NCI-H128 (cell line): ENCODE results near the gene BAD.
"Not testable (repeated sequence)": the region's sequence is repeated elsewhere in the genome, so short reads cannot be mapped to it uniquely, and the experiment has no call there.

Experiments
- DNase-seq: peaks from one replicate; lab custom pipeline; 2025; ENCODE audit not compliant: unreplicated experiment; lab: John Stamatoyannopoulos, UW

The BAD gene

DNA sequence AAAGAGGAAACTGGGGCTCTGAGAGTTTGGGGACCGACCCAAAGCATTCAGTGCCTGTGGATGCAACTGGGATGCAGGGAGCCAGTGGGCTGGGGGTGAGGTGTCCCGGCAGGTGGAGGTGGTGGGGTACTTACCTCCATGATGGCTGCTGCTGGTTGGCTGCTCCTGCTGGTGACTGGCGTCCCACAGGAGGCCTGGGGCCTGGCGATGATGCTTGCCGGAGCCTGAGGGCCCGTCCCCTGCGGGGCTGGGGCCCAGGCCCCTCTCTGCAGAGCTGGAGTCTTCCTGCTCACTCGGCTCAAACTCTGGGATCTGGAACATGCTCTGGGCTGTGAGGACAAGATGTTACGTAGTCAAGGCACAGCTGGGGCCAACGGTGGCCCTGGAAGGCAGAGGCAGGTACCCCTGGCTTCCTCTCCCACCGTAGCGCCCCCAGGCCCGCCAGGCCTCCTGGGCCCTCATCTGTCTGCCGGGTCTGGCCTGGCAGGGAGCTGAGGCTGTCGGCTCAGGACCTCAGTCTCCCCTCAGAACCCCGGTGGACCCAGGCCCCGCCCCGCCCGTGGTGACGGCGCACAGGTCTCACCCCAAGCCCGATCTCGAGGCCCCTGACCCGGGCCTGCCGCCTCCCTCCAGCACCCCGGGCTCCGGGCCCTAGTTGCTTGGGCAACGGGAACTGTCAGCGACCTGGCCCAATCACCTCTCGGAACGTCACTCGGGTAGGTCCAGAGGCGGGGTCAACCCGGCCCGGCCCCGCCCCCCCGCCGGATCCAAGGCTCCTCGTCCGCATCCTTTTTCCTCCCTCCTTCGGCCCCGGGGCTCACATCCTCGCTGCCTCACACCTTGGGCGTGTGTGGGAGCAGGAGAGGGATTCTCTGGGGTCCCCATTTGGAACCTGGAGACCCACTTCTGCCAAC is at the start of gene BAD:
TSS of gene BAD (minus strand) at position 618 of the 914 bp plus-strand sequence. CDS start at position 321, 297 bp downstream.
- peak; percentile 88 for DNase-seq

DNA sequence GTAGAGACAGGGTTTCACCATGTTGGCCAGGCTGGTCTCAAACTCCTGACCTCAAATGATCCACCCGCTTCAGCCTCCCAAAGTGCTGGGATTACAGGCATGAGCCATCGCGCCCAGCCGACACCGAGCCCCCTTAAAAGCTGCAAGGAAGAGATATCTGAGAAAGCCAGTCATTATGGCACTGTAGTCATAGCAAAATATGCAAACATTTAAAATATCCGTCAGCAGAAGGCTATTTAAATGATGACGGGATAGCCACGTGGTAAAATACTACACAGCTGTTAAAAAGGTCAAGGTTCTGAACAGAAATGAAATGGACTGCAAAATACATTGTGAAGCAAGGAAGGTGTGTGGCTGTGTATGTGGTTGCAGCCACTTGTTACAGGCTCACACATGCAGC is 49.1 kb upstream of the BAD start:
- DNase-seq: no peak

GRCh38 chr11:64331569-64332371 is 47.3 kb upstream of the BAD start:
- no peak for DNase-seq

- no peak for DNase-seq
Measured at GRCh38 chr11:64330888-64331287, 46.4 kb upstream of the BAD start.

GRCh38 chr11:64327993-64328392 is 43.5 kb upstream of the BAD start:
- no peak for DNase-seq

DNA sequence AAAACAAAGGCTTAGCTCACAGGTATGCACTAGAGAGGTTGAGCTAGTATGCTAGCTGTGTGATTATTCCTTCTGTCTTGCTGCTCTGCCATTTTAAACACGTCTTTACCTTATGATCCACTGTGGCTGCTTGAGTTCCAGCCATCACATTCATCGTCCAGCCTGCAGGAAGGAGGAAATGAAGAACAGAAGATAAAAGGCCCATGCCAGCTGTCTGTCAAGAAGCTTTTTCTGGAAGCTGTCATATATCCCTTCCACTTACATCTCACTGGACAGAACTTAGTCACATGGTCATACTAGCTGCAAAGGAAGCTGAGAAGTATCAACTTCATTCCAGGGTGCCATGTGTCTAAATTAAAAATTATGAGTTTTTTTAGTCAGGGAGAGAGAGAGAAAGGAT is 42.9 kb upstream of the BAD start:
- DNase-seq: no peak

GRCh38 chr11:64324692-64325469 is 40.4 kb upstream of the BAD start:
- DNase-seq: no peak

GRCh38 chr11:64323984-64324383 is 39.5 kb upstream of the BAD start:
- DNase-seq: not testable (repeated sequence)

DNA sequence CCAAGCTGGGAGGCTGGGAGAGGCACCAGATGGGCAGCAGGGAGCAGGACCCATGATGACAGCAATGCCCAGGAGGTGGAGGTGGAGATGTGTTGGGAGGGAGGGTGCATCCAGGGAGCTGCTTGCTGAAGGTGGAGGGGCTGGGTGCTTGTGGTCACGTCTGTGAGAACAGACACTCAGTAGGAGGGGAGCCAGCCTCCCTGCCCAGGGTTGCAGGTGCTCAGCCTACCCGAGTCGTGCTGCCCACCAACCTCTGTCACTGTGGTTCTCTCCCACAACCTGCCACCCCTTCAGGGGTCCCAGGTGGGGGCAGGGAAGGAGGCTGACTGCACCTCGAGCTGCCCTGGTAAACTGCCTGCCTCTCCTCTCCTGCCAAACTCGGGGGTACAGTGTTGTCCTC is 38.9 kb upstream of the BAD start:
- DNase-seq: no peak

- DNase-seq: no peak
Measured at GRCh38 chr11:64322925-64323260, 38.4 kb upstream of the BAD start.

- no peak for DNase-seq
Measured at GRCh38 chr11:64321533-64321932, 37.1 kb upstream of the BAD start.

DNA sequence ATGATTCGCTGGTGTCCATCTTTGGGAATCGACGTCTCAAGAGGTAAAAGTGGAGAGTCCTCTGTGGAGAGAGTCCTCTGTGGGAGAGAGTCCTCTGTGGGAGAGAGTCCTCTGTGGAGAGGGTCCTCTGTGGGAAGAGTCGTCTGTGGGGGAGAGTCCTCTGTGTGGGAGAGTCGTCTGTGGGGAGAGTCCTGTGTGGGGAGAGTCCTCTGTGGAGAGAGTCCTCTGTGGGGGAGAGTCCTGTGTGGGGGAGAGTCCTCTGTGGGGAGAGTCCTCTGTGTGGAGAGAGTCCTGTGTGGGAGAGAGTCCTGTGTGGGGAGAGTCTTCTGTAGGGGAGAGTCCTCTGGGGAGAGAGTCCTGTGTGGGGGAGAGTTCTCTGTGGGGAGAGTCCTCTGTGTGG is 36.6 kb upstream of the BAD start:
- no peak for DNase-seq

GRCh38 chr11:64320556-64320955 is 36.1 kb upstream of the BAD start:
- DNase-seq: no peak

DNA sequence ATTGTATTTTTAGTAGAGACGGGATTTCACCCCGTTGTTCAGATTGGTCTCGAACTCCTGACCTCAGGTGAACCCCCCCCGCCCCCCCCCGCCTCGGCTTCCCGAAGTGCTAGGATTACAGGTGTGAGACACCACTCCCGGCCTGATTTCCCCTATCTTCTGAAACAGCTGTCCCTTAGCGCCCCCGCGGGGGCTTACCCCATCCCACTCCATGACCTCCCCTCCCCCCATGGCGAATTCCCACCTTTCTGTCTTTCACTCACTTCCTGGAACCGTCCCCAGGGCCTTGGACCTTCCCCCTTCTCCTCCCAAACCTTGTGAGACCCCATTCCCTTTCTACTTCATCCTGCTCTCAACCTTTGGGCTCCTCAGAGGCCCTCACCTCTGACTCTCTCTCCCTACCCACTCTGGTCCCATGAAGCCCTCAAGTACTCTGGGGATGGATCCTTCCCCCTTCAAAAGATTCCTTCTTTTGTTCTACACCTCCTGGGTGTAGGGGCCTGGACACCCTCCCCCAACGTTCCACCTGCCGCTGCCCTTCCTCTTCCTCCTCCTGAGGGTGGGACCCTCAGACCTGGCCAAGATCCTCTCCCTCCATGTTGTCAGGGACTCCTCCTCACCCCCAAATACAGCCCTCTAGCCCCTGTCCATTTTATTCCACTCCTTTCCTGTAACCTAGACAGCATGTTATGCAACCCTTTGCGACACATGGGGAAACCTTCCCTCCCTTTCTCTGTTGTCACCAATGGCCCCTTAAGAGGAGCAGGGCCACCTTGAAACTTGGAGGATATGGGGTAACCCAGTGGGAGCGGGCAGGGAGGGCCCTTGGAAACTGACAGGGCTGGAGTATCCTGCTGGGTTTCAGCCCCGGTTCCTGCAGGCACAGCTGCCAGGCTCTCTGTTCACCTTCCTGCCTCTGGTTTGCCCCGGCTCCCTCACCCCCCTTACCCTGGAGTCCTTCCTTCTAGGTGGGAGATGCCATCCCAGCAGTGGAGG is 34.6 kb upstream of the BAD start:
- DNase-seq: no peak

- DNase-seq: peak; percentile 93
Measured at GRCh38 chr11:64317961-64318765, 33.7 kb upstream of the BAD start, which contains the start of gene PRDX5. Gene PRDX5, plus strand, starts transcription at chr11:64318121. Its CDS starts 95 bp downstream, at chr11:64318216.

DNA sequence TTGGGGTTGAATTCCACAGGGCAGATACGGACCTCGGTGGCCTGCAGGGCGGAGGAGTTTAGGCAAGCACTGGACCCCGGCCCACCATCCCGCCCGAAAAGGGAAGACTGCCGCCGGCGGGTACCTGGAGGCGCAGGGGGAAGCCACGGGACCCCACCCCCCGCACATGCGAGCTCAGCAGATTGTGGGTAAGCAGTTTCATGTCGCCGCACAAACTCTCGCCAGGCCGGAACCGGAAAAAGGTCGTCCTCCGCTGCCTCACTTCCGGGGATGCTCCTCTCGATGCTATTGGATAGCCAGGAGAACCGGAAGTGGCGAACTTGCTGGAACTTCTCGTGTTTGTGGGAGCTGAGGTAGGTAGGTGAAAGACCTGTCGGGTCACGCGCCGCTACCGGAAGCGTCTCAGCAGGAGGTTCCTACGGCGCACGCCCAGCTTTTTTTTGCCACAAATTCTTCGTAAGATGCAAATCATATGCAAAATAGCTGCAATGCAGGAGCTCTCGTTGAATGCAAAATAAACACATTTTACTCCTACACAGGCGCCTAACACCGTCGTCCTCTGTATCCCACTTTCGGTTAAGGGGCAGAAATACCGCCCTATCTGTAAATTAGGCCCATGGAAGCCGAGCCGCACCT is 33.0 kb upstream of the BAD start, which contains the start of gene TRMT112:
TSS of gene TRMT112 (minus strand) at position 235 of the 636 bp plus-strand sequence. CDS start at position 202, 33 bp downstream.
- DNase-seq: peak; percentile 97

GRCh38 chr11:64316672-64317324 is 32.3 kb upstream of the BAD start:
- no peak for DNase-seq
